Common myeloid progenitor, CD34-positive (primary cell): ENCODE measurements around the gene DIS3L2.

Source experiments
- CTCF ChIA-PET: fragments of 350-600 bp; sonication (Branson Sonifier 250); formaldehyde crosslinking; loops from one replicate; lab custom pipeline; 2021; ENCODE audit warnings: antibody characterized with exemption; lab: Charles Lee
- POLR2A ChIA-PET: fragments of 350-600 bp; sonication (Branson Sonifier 250); formaldehyde crosslinking; loops from one replicate; lab custom pipeline; 2021; ENCODE audit warnings: antibody characterized with exemption; lab: Charles Lee
- DNase-seq, 3 donors: peaks; one replicate each; pipeline versions ENCODE4 v3.0.0 to v3.0.0-alpha.2; 2013
- H3K27ac ChIP-seq, 2 experiments: 1 replicate in 1 of 2; 2 replicates in 1 of 2; pipeline ENCODE4 v1.7.0; 2013; ENCODE audit warnings: inconsistent platforms in 2 of 2, low read length in 2 of 2, mild to moderate bottlenecking in 2 of 2, low read depth in 1 of 2, moderate library complexity in 1 of 2; ENCODE audit not compliant: severe bottlenecking in 2 of 2, insufficient read depth in 1 of 2, poor library complexity in 1 of 2
- H3K27me3 ChIP-seq, 5 experiments: replicated peaks in 2 of 5; 1 replicate in 3 of 5; 2 replicates in 2 of 5; pipeline versions ENCODE4 v1.6.1 to v1.7.0; 2013; ENCODE audit warnings: low read length in 4 of 5, mild to moderate bottlenecking in 2 of 5, moderate library complexity in 2 of 5, inconsistent platforms in 1 of 5; ENCODE audit not compliant: insufficient read depth in 5 of 5, control insufficient read depth in 4 of 5
- H3K36me3 ChIP-seq, 4 experiments: 1 replicate in 2 of 4; 2 replicates in 2 of 4; pipeline versions ENCODE4 v1.6.1 to v1.7.0; 2013; ENCODE audit warnings: low read length in 3 of 4, control low read depth in 1 of 4, mild to moderate bottlenecking in 1 of 4; ENCODE audit not compliant: control insufficient read depth in 4 of 4, insufficient read depth in 4 of 4
- H3K4me1 ChIP-seq, 4 experiments: 1 replicate in 3 of 4; 2 replicates in 1 of 4; pipeline versions ENCODE4 v1.6.1 to v1.7.1; 2013; ENCODE audit warnings: low read length in 3 of 4, mild to moderate bottlenecking in 3 of 4, control low read depth in 1 of 4, inconsistent platforms in 1 of 4, moderate library complexity in 1 of 4; ENCODE audit not compliant: control insufficient read depth in 4 of 4, insufficient read depth in 4 of 4; ENCODE audit errors: control extremely low read depth in 1 of 4
- H3K4me3 ChIP-seq, 7 experiments: 1 replicate in 4 of 7; 2 replicates in 3 of 7; pipeline versions ENCODE4 v1.5.1 to v1.7.0; 2013; ENCODE audit warnings: mild to moderate bottlenecking in 7 of 7, low read length in 6 of 7, moderate library complexity in 6 of 7, inconsistent platforms in 2 of 7, low read depth in 2 of 7, control low read depth in 1 of 7; ENCODE audit not compliant: insufficient read depth in 4 of 7, control insufficient read depth in 1 of 7; ENCODE audit errors: extremely low read depth in 1 of 7
- H3K9me3 ChIP-seq, 5 experiments: 1 replicate in 4 of 5; 2 replicates in 1 of 5; pipeline versions ENCODE4 v1.6.1 to v1.7.1; 2013; ENCODE audit warnings: low read length in 4 of 5, mild to moderate bottlenecking in 2 of 5, inconsistent platforms in 1 of 5, low read depth in 1 of 5, moderate library complexity in 1 of 5; ENCODE audit not compliant: control insufficient read depth in 4 of 5, insufficient read depth in 2 of 5; ENCODE audit errors: control extremely low read depth in 1 of 5
- WGBS: methylation state at CpG from one replicate; pipeline ENCODE4 v1.1.5; 2013; ENCODE audit not compliant: insufficient coverage; 5-methylcytosine and 5-hydroxymethylcytosine counted together

The DIS3L2 gene

DNA sequence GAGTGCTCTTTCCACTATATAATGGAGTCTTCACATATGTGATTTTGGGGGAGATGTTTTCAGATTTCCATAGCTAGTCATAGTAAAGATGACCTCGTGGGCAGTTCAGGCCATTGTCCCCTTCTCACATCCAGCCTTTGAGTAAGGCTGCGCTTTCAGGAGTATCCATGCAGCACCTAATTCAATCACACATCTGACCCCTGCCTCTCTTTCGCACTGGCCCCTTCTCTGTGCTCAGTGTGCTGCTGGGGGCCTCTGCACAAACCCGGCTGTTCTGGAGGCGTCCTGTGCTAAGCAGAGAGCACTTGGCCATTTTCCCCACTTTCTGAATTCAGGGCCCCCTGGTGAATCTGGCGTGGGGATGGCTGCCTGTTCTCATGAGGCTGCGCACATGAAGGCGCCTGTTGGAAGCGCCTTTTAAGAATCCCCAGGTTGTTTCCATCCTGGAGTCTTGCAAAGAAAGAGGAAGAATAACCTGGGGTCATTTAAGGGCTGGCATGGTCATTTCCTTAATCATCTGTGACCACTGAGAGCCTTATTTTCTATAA lies 321.1 kb downstream of the DIS3L2 start:
- ChIA-PET CTCF (interaction anchor here (1.2 to 2.6 kb wide), 7 partner anchors 8 to 45 kb away, joined by 3 to 21 read pairs (median 3); no protein-coding TSS in a partner anchor), POLR2A (no interaction called here)
- Histone ChIP-seq H3K27me3 (no peaks in the 10 kb centered on the region), H3K9me3 (peaks cover 0 to 3% (median 0%) of the 10 kb centered on the region in 5 experiments), H3K4me1 (peaks cover 5 to 21% (median 12%) of the 10 kb centered on the region in 4 experiments), H3K4me3 (no peak overlapping the region), H3K36me3 (peaks cover 0 to 13% (median 4%) of the 10 kb centered on the region in 4 experiments), H3K27ac (no peak overlapping the region)
- 97% methylated on average over 9 of the region's 9 CpGs for WGBS
- DNase-seq: no peak

DNA sequence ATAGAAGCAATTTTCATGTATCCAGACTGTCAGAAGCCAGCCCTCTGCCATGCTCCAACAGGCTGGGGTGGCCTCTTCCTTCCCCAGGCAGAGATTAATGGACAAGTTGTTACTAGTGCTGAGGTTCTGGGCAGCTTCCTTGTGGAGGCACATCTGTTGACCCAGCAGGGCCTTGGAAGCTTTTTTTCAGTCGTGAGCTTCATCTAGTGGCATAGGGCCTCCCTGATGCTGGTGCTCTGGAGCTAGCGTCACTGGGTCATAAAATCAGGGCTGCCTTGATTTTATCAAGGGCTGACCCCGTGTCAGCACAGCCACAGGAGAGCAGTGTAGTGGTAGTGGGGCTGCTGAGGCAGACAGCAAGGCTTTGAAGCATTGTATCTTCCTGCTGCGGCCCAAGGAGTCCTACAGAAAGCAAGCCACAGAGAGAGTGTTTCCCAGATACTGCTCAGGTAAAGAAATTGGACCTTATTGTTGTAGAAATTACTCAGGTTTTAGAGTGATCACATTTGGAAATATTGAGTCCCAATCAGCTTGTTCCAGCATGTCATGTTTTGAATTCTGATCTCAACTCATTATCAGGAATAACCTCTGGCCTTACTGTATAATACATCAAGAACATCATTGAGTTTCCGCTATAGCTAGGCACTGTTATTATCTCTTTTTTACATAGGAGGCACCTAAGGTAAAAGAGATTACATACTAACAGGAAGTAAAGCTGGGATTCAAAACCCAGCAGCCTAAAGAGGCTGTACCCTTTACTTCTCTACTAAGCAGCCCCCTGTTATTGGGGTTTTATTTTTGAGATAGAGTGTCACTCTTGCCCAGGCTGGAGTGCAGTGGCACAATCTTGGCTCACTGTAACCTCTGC lies 324.7 kb downstream of the DIS3L2 start:
- H3K36me3 ChIP-seq: peaks cover 0 to 10% (median 4%) of the 10 kb centered on the region in 4 experiments
- no peak overlapping the region for H3K27ac ChIP-seq
- H3K27me3 ChIP-seq: no peaks in the 10 kb centered on the region
- H3K9me3 ChIP-seq: no peaks in the 10 kb centered on the region
- H3K4me3 ChIP-seq: no peak overlapping the region
- ChIA-PET CTCF (interaction anchor here (0.5 to 4.2 kb wide), 8 partner anchors 8 to 1124 kb away, joined by 3 to 14 read pairs (median 3); no protein-coding TSS in a partner anchor), POLR2A (no interaction called here)
- H3K4me1 ChIP-seq: peaks cover 5 to 21% (median 12%) of the 10 kb centered on the region in 4 experiments
- 67% methylated on average over 4 of the region's 5 CpGs for WGBS
- DNase-seq: no peak

DNA sequence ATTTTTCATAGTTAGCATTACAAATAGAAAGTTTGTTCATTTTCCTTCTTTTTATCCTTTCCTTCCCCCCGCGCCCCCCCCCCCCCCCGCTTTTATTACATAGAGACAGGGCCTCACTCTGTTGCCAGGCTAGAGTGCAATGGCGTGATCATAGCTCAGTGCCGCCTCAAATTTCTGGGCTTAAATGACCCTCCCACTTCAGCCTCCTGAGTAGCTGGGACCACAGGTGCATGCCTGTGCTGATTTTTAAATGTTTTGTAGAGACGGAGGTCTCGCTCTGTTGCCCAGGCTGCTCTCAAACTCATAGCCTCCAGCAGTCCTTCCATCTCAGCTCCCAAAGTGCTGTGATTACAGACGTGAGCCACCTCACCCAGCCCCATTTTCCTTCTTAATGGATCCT lies 325.8 kb downstream of the DIS3L2 start:
- 92% methylated on average over 4 of the region's 8 CpGs for WGBS
- no peak overlapping the region for H3K4me3 ChIP-seq
- peaks cover 5 to 21% (median 12%) of the 10 kb centered on the region in 4 experiments for H3K4me1 ChIP-seq
- no peak overlapping the region for H3K27ac ChIP-seq
- CTCF ChIA-PET: interaction anchor here (0.5 to 4.2 kb wide), 4 partner anchors 10 to 384 kb away, joined by 3 to 14 read pairs (median 4); no protein-coding TSS in a partner anchor
- no peak for DNase-seq
- H3K36me3 ChIP-seq: peaks cover 0 to 6% (median 5%) of the 10 kb centered on the region in 4 experiments
- no peaks in the 10 kb centered on the region for H3K27me3 ChIP-seq
- POLR2A ChIA-PET: no interaction called here
- no peaks in the 10 kb centered on the region for H3K9me3 ChIP-seq

DNA sequence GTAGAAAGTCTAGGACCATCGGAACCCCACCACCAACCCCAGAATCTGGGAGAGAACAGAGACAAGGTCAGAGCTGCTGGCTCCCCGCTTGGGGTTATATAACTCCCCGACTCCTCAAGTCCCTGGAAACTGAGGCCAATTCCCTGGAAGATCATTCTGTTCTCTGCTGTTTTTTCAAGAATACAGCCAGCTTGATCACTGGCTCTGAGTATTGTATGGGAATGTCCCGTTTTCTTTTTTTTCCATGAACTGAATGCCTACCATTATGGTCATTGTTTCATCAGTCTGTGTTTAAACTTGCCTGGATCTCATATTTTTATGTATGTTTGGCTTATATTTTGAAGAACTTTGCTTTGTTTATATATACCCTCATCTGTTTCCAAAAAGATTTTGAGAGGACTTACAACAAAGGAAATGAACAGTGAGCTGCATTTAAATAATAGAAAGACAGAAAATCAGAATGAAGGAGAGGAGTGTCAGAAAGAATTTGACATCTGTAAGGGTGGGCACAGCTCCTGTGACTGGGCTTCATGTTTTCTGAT lies 327.0 kb downstream of the DIS3L2 start:
- DNase-seq: no peak
- Histone ChIP-seq H3K9me3 (no peaks in the 10 kb centered on the region), H3K27ac (no peak overlapping the region), H3K4me1 (peaks cover 5 to 30% (median 22%) of the 10 kb centered on the region in 4 experiments), H3K27me3 (no peaks in the 10 kb centered on the region), H3K4me3 (no peak overlapping the region), H3K36me3 (peaks cover 0 to 6% (median 5%) of the 10 kb centered on the region in 4 experiments)
- CTCF ChIA-PET: interaction anchor here (1.2 to 5.8 kb wide), 5 partner anchors 9 to 362 kb away, joined by 3 to 45 read pairs (median 6); partner anchors contain the start of gene NPPC
- WGBS: 100% methylated on average over 3 of the region's 4 CpGs
- POLR2A ChIA-PET: interaction anchor here (0.6 kb wide), 1 partner anchor 9 kb away, joined by 3 read pairs; no protein-coding TSS in a partner anchor

DNA sequence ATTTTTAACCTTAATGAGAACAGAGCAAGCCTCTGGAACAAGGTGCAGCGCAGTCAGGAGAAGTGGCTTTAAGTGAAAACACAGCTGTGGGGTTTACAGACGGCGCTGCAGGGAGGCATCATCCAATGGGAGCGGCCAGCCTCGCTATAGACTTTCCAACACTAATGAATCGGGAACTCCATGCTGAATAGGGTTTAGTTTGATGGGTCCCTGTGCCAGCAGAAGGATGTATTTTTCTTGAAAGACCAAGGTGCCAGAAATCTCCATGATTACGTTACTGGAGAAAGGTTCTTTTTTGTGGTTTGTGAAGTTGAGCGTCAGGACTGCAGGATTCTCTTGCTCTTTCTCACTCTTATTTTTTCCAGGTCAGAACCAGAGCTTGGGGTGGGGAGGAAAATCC lies 329.2 kb downstream of the DIS3L2 start:
- no peak overlapping the region for H3K4me3 ChIP-seq
- no peaks in the 10 kb centered on the region for H3K27me3 ChIP-seq
- no peaks in the 10 kb centered on the region for H3K9me3 ChIP-seq
- no peak for DNase-seq
- H3K4me1 ChIP-seq: peaks cover under 1 to 25% (median 17%) of the 10 kb centered on the region in 4 experiments
- ChIA-PET POLR2A (no interaction called here), CTCF (interaction anchor here (0.8 to 6.3 kb wide), 7 partner anchors 9 to 366 kb away, joined by 3 to 54 read pairs (median 14); no protein-coding TSS in a partner anchor)
- H3K36me3 ChIP-seq: peaks cover 0 to 6% (median 4%) of the 10 kb centered on the region in 4 experiments
- H3K27ac ChIP-seq: no peak overlapping the region
- 98% methylated on average over 6 of the region's 8 CpGs for WGBS

DNA sequence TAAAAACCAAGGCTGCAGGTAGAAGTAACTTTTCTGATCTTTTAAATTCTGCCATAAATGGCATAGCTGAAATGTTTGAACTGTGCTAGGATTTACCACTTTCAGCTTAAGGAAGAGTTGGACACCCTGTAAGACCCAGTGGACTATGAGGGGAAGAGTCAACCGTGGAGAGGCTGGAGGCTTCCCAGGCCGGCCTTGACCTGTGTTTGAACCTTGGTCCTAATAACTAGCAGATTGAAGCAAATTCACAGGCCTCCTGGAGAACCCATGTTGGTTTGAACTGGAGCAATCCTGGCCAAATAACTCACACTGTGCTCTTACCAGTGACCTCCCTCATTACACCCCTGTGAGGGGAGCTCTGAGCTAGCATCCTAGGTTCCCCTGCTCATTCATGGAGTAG lies 329.8 kb downstream of the DIS3L2 start:
- 94% methylated on average over 2 of the region's 2 CpGs for WGBS
- peaks cover 0 to 9% (median 3%) of the 10 kb centered on the region in 4 experiments for H3K36me3 ChIP-seq
- no peak overlapping the region for H3K27ac ChIP-seq
- peaks cover 0 to 19% (median 14%) of the 10 kb centered on the region in 4 experiments for H3K4me1 ChIP-seq
- H3K27me3 ChIP-seq: no peaks in the 10 kb centered on the region
- no peaks in the 10 kb centered on the region for H3K9me3 ChIP-seq
- DNase-seq: no peak
- POLR2A ChIA-PET: no interaction called here
- no peak overlapping the region for H3K4me3 ChIP-seq
- CTCF ChIA-PET: interaction anchor here (1.3 to 6.3 kb wide), 8 partner anchors 8 to 367 kb away, joined by 3 to 54 read pairs (median 16); no protein-coding TSS in a partner anchor
